Measurements from ENCODE around the gene PTPRG.

DNA sequence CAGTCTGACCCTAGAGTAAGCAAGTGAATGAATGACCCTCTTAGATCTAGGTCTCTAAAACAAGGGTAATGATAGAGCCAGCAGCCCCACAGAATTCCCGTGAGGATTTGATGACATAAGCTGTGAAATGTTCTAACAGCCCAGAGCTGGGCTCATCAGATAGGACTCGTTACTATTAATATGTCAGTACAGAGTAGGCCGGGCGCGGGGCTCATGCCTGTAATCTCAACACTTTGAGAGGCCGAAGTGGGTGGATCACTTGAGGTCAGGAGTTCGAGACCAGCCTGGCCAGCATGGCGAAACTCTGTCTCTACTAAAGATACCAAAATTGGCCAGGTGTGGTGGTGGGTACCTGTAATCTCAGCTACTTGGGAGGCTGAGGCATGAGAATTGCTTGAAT lies 621.7 kb downstream of the PTPRG start:
- TF ChIP-seq CTCF (IDR thresholded peaks at IDR 0.05; ENCODE audit: extremely low read depth in 1 of 2, insufficient read depth in 1 of 2, low read depth in 1 of 2, low read length in 2 of 2) (no peak), EZH2 (IDR thresholded peaks at IDR 0.05; ENCODE audit: borderline replicate concordance, low read depth, low read length, severe bottlenecking) (no peak), JUN (IDR thresholded peaks at IDR 0.05; ENCODE audit: borderline replicate concordance, insufficient read depth, insufficient read length, low read depth) (no peak), POLR2A (IDR thresholded peaks at IDR 0.05; ENCODE audit: low read depth, low read length) (no peak)
- TF ChIP-seq, protein P1, sequence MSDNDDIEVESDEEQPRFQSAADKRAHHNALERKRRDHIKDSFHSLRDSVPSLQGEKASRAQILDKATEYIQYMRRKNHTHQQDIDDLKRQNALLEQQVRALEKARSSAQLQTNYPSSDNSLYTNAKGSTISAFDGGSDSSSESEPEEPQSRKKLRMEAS (IDR thresholded peaks at IDR 0.05; ENCODE audit: insufficient read depth, insufficient read length), result no peak
